Right atrium auricular region (tissue), 2 donors: ENCODE data around the gene PALLD. TPM values are rescaled to one million over a fixed set of nuclear protein-coding genes. Genes with fewer than 3 reads are reported as not detected.
"Not testable (repeated sequence)": the region's sequence is repeated elsewhere in the genome, so short reads cannot be mapped to it uniquely, and the experiment has no call there.

Experiments used
- DNase-seq: peaks from one replicate; pipeline ENCODE4 v3.0.0-alpha.2; 2019; ENCODE audit warnings: low spot score
- H3K27ac ChIP-seq, 2 donors: fragments of 200-600 bp; sonication (generic); 1 replicate in 1 of 2; 2 replicates in 1 of 2; pipeline ENCODE4 v1.5.1; 2016 to 2019
- H3K27me3 ChIP-seq, 2 donors: fragments of 200-600 bp; sonication (generic); one replicate each; pipeline versions ENCODE4 v1.5.1 to v1.6.0; 2017 to 2019
- H3K36me3 ChIP-seq: fragments of 200-600 bp; sonication (generic); one replicate; pipeline ENCODE4 v1.5.1; 2016
- H3K4me1 ChIP-seq, 2 donors: fragments of 200-600 bp; sonication (generic); one replicate each; pipeline versions ENCODE4 v1.5.1 to v1.6.0; 2017 to 2019
- H3K4me3 ChIP-seq, 2 donors: fragments of 200-600 bp; sonication (generic); 1 replicate in 1 of 2; 2 replicates in 1 of 2; pipeline ENCODE4 v1.5.1; 2017 to 2019; ENCODE audit warnings: mild to moderate bottlenecking in 1 of 2, moderate library complexity in 1 of 2
- H3K9me3 ChIP-seq, 2 donors: fragments of 200-600 bp; sonication (generic); one replicate each; pipeline ENCODE4 v1.5.1; 2019
- CTCF ChIP-seq, 2 donors: fragments of 200-600 bp; sonication (generic); IDR thresholded peaks; one replicate each; pipeline ENCODE4 v1.5.1; 2019; ENCODE audit warnings: antibody characterized with exemption in 2 of 2
- total RNA-seq, 2 donors: library from RNA; depleted of rRNA; stranded (reverse); fragments of >200 nt; gene quantifications; one replicate each; pipeline ENCODE4 v1.1.0, GENCODE V29; 2016

PALLD gene
- total RNA-seq = 100 to 1,000 TPM; 764 to 782 TPM

- Histone ChIP-seq H3K27me3 (no peaks in the 10 kb centered on the region), H3K27ac (peak within 1 kb of the TSS; percentile 73 to 78), H3K4me3 (peak within 1 kb of the TSS; percentile 43 to 54), H3K9me3 (no peaks in the 10 kb centered on the region), H3K4me1 (no peaks in the 10 kb centered on the region), H3K36me3 (no peaks in the 10 kb centered on the region)
- no peak for DNase-seq
- TF ChIP-seq CTCF (IDR thresholded peaks at IDR 0.05) = no peak
Measured at GRCh38 chr4:168496834-168497233, at the start of gene PALLD. Gene PALLD (plus strand): TSS chr4:168497052.

- H3K36me3 ChIP-seq, H3K4me1 ChIP-seq, H3K27ac ChIP-seq, H3K27me3 ChIP-seq, H3K9me3 ChIP-seq, DNase-seq, H3K4me3 ChIP-seq: not testable (repeated sequence)
Measured at GRCh38 chr4:168449063-168449462, 47.8 kb upstream of the PALLD start.

GRCh38 chr4:168449719-168450452 lies 47.0 kb upstream of the PALLD start:
- Histone ChIP-seq H3K9me3 (no peaks in the 10 kb centered on the region), H3K4me3 (no peak overlapping the region), H3K27ac (no peak overlapping the region), H3K4me1 (no peaks in the 10 kb centered on the region), H3K36me3 (no peaks in the 10 kb centered on the region), H3K27me3 (no peaks in the 10 kb centered on the region)
- no peak for DNase-seq
- TF ChIP-seq CTCF (IDR thresholded peaks at IDR 0.05) = no peak

- no peak for TF ChIP-seq CTCF (IDR thresholded peaks at IDR 0.05)
- Histone ChIP-seq H3K9me3 (no peaks in the 10 kb centered on the region), H3K36me3 (peaks cover 7% of the 10 kb centered on the region), H3K27ac (no peak overlapping the region), H3K27me3 (no peaks in the 10 kb centered on the region), H3K4me3 (no peak overlapping the region), H3K4me1 (no peaks in the 10 kb centered on the region)
- DNase-seq = no peak
Measured at GRCh38 chr4:168451331-168451730, 45.5 kb upstream of the PALLD start.

GRCh38 chr4:168451744-168452390 lies 45.0 kb upstream of the PALLD start:
- Histone ChIP-seq H3K4me1 (no peaks in the 10 kb centered on the region), H3K9me3 (no peaks in the 10 kb centered on the region), H3K36me3 (peaks cover 7% of the 10 kb centered on the region), H3K27ac (no peak overlapping the region), H3K27me3 (no peaks in the 10 kb centered on the region), H3K4me3 (no peak overlapping the region)
- TF ChIP-seq CTCF (IDR thresholded peaks at IDR 0.05) = no peak
- no peak for DNase-seq

- H3K4me1 ChIP-seq = no peaks in the 10 kb centered on the region
- no peak for DNase-seq
- H3K36me3 ChIP-seq = peaks cover 7% of the 10 kb centered on the region
- TF ChIP-seq CTCF (IDR thresholded peaks at IDR 0.05) = no peak
- no peaks in the 10 kb centered on the region for H3K27me3 ChIP-seq
- H3K9me3 ChIP-seq = no peaks in the 10 kb centered on the region
- no peak overlapping the region for H3K4me3 ChIP-seq
- H3K27ac ChIP-seq = no peak overlapping the region
Measured at GRCh38 chr4:168453146-168453545, 43.7 kb upstream of the PALLD start.

GRCh38 chr4:168458256-168458655 lies 38.6 kb upstream of the PALLD start:
- H3K4me1 ChIP-seq, H3K9me3 ChIP-seq, H3K27ac ChIP-seq, H3K4me3 ChIP-seq, H3K27me3 ChIP-seq, H3K36me3 ChIP-seq, DNase-seq: not testable (repeated sequence)
